ENCODE data around the gene NDUFV2.
"Not testable (repeated sequence)": the region's sequence is repeated elsewhere in the genome, so short reads cannot be mapped to it uniquely, and the experiment has no call there.

The NDUFV2 gene

DNA sequence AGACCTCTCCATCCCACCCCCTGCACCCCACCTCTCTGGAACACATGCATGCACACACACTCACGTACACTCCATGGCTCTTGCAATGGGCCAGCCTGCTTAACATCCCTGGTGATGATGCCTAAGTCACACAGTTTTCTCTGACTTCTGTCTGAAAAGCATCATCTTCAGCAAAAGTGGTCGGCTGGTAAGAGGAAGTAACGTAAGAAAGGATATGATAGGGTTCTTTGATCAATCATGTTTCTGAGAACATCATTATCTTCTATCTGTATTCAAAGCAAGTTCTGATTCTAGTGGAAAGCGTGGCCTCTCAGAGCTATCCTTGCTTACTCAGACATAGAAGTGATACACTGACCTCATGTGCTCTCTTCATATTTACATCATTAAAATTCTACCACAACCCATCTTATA is 11.4 kb upstream of the NDUFV2 start:
- DNase-seq: no peak

DNA sequence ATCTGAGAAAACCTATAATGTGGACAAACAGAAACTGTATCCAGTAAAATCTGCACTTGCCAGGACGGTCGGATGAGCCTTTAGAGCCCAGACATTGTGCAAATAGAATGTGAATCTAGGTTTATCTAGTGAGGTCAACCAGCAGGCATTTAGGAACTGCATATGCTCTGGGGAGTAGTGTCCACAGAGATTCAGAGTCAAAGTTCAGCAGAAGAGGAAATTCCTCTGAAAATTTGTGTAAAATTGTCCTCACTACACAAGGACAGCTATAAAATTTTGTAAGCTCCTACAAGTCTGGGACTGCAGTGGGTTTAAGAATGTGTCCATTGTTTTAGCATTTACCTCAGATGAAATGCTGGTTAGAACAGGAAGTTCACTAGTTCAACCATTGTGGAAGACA is 9.8 kb upstream of the NDUFV2 start:
- peak in 1 of 2 donors; percentile 62 for DNase-seq

DNA sequence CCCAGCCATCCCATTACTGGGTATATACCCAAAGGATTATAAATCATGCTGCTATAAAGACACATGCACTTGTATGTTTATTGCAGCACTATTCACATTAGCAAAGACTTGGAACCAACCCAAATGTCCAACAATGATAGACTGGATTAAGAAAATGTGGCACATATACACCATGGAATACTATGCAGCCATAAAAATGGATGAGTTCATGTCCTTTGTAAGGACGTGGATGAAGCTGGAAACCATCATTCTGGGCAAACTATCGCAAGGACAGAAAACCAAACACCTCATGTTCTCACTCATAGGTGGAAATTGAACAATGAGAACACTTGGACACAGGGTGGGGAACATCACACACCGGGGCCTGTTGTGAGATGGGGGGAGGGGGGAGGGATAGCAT is 9.4 kb upstream of the NDUFV2 start:
- DNase-seq: not testable (repeated sequence)

- no peak for DNase-seq
These were observed 7.9 kb upstream of the NDUFV2 start for GRCh38 chr18:9094307-9095226.

DNA sequence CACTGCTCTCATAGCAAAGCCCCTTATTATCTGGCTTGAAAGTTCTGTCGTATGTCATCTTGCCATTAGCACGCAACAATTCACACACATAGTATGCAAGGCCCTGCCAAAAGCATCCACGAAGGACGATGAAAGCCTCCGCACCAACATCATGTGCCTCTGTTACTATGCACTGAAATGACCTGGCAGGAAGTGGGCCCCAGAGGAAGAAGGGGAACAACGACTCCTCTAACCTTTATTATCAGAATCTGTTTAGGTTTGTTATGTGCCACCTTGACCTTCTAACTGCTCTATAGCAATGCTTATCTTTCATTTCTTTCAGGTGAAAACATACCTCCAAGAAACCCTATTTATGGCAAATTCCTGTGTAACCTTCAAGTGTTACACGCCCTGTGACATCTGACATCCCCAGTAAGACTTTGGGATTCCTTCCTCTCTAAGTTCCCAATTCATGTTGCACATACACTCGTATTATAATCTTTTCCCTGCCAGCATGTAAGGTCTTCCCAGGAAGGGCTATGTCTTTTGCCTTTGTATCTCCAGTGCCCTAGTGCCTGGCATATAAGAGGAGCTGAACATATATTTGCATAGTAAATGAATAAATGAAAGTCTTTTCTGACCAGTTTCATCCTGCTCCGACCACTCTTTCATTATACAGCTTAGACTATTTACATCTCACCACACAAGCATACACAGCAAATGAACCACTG is 7.0 kb upstream of the NDUFV2 start:
- peak in 1 of 2 donors; percentile 67 for DNase-seq

GRCh38 chr18:9096007-9096371 is 6.5 kb upstream of the NDUFV2 start:
- DNase-seq: no peak

DNA sequence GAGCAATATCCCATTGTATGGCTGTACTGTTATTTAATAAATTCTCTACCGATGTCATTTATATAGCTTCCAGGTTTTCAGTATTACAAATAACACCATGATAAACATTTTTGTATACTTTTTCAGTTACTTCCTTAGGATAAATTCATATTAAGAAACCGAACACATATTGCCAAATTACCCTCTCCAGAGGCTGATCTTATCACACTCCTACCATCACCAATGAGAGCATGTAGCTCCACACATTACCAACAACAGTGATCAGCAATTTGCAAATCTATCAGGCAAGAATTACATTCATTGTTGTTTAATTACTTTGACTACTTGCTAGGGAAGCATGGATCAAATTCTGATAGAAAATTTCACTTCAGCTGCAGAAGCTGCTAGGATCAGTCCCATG is 5.8 kb upstream of the NDUFV2 start:
- DNase-seq: no peak

DNA sequence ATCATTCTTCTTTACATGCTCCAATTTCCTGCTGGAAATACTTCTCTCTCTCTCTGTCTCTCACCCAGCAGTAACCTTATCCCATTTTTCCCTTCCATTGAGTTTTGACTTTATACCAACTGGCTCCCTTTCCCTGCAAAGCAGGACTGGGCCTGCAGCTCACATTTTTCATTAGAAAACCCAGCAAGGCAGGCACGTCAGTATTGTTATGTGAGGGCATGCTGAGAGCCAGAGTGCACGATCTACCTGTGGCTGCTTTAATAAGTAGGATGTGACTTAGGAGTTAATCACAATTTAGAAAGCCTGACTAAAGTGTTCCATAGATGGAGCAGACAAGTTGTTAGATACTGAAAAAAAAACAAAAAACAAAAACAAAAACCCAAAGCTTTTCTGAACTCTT is 5.2 kb upstream of the NDUFV2 start:
- DNase-seq: no peak

DNA sequence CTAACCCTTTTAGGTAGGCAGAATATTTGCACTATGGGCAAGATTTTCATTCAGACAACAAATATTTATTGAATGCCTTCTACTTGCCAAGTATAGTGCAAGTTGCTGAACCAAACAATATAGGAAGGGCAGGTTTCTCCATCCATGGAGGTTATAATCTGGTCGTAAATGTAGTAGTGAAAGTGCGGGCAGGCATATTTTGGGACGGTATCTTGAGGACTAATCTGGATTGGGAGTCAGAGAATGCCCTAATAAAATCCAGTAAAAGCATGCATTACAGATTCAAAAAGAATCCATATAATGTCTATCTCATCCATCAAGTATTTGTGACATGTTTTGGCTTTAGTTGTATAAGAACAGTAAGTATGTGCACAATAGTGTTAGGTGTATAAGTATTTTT is 1.7 kb upstream of the NDUFV2 start:
- no peak for DNase-seq

GRCh38 chr18:9101730-9102507 is 580 bp upstream of the NDUFV2 start:
- peak; percentile 85 to 93 for DNase-seq

GRCh38 chr18:9103376-9103873 is 926 bp downstream of the NDUFV2 start:
- no peak for DNase-seq

- no peak for DNase-seq
These were observed 1.9 kb downstream of the NDUFV2 start for GRCh38 chr18:9104244-9104901.

- DNase-seq: no peak
These were observed 2.9 kb downstream of the NDUFV2 start for GRCh38 chr18:9105420-9105819.

DNA sequence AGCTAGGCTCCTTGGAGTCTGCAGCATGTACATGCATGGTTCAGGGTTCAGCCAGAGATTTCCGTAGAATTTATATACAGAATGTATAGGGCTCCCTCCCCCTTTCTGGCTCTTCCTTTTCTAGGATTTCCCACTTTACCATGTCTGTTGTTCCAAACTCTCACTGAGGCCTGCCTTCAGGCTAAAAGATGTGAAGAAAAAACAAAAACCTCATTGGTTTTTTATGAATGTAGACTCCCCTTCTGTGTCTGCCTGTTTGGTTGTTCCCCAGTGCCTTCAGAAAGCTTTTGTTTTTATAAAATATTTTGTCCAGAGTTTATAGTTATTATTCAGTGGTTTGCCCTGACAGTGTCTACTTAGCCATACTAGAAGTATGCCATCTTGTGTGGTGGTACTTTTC is 3.6 kb downstream of the NDUFV2 start:
- no peak for DNase-seq

DNA sequence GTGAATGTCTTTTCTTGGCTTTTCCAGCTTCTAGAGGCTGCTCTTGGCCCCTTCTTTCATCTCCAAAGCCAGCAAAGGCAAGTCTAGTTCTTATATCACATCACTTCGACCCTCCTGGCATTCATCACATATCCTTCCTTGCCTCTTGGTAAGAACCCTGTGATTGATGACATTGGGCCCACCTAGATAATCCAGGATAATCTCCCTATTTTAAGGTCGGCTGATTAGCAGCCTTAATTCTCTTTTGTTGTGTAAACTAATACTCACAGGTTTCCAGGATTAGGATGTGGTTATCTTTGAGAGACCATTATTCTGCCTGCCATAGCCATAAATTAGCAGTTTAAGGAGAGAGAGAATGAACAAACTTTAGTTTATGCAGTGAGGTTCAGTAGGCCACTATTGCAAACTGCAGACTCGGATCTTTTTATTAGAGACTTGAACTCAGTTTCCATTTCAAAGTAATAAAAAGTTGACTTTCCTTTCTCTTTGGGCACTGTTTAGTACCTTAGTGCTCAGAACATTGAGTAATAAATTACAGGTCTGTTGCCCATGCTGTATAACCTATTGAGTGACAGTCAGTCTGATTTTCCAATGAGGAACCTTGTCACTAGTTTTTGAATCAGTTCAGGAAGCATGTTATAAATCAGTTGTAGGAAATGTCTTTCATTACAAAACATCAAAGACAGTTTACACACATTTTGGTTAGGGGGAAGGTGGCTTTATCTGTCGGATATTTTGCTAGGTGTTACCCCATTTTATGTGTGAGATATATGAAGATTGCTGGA is 4.5 kb downstream of the NDUFV2 start:
- DNase-seq: peak in 1 of 2 donors; percentile 35

GRCh38 chr18:9108911-9109310 is 6.4 kb downstream of the NDUFV2 start:
- DNase-seq: no peak

GRCh38 chr18:9109523-9109922 is 7.0 kb downstream of the NDUFV2 start:
- DNase-seq: no peak

- DNase-seq: no peak
These were observed 11.1 kb downstream of the NDUFV2 start for GRCh38 chr18:9113468-9114149.

DNA sequence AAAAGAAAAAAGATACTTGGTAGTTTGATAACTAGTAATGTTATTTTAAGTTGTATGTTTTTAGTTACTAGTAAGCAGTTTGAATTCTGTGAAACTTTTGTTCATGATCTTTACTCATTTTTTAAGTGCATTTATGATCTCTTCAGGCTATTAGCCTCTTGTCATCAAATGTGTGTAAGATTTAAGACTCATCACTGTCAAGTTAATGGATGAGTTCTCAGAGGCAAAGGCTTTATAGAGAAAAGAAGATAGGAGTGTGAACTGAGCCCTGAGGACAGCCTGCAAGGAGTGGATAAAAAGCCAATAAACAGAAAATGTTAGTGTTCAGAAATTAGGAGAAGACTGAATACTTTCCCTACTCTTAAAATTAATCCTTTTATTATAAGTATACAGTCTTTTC is 13.5 kb downstream of the NDUFV2 start:
- DNase-seq: no peak

GRCh38 chr18:9117980-9118841 is 15.7 kb downstream of the NDUFV2 start:
- peak; percentile 59 to 61 for DNase-seq

All from inflammatory macrophage treated with lipopolysaccharide for 1 hour (primary cell).